Endothelial cell (in vitro differentiated cells): Measurements from ENCODE around the gene SMR3B. TPM values are rescaled to one million over a fixed set of nuclear protein-coding genes. Genes with fewer than 3 reads are reported as not detected.

ENCODE experiments used
- DNase-seq: peaks from one replicate; pipeline ENCODE4 v3.0.0; 2021; ENCODE audit warnings: low spot score
- H3K27ac Mint-ChIP-seq: one replicate; pipeline ENCODE4 v1.8.0; 2021; ENCODE audit warnings: mixed read lengths, inconsistent platforms; ENCODE audit not compliant: unreplicated experiment
- H3K27me3 Mint-ChIP-seq: one replicate; pipeline ENCODE4 v1.8.0; 2021; ENCODE audit warnings: mild to moderate bottlenecking, moderate library complexity, mixed read lengths, inconsistent platforms; ENCODE audit not compliant: unreplicated experiment
- H3K36me3 Mint-ChIP-seq: one replicate; pipeline ENCODE4 v1.8.0; 2021; ENCODE audit warnings: mild to moderate bottlenecking, low read depth, mixed read lengths, inconsistent platforms; ENCODE audit not compliant: unreplicated experiment
- H3K4me1 Mint-ChIP-seq: one replicate; pipeline ENCODE4 v1.8.0; 2021; ENCODE audit warnings: mild to moderate bottlenecking, mixed read lengths, inconsistent platforms; ENCODE audit not compliant: unreplicated experiment
- H3K4me3 Mint-ChIP-seq: one replicate; pipeline ENCODE4 v1.8.0; 2021; ENCODE audit warnings: mild to moderate bottlenecking, mixed read lengths, inconsistent platforms; ENCODE audit not compliant: unreplicated experiment
- H3K9me3 Mint-ChIP-seq: one replicate; pipeline ENCODE4 v1.8.0; 2021; ENCODE audit warnings: mixed read lengths, inconsistent platforms; ENCODE audit not compliant: unreplicated experiment
- total RNA-seq: library from RNA; stranded (reverse); fragmentation: NEBNext Ultra II Directional; extraction: Animal tissue kit (Norgen Biotek cat#: 25700); gene quantifications from one replicate; pipeline ENCODE4 v1.2.1, GENCODE V29; 2021; ENCODE audit not compliant: unreplicated experiment
- TF ChIP-seq, protein P1 (sequence below): fragments of 200-600 bp; sonication (generic); IDR thresholded peaks from one replicate; pipeline ENCODE4 v1.5.0; 2021; ENCODE audit warnings: antibody characterized with exemption; ENCODE audit not compliant: unreplicated experiment

SMR3B gene
- total RNA-seq, 1 donor from 2014 or later = 1.1 TPM

DNA sequence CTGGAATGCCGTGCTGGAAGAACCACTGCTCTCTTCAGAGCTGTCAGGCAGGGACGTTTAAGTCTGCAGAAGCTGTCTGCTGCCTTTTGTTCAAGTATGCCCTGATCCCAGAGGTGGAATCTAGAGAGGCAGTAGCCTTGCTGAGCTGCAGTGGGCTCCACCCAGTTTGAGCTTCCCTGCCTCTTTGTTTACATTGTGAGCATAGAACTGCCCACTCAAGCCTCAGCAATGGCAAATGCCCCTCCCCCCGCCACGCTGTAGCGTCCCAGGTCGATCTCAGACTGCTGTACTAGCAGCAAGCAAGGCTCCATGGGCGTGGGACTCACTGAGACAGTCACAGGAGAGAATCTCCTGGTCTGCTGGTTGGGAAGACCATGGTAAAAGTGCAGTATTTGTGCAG is 54.3 kb downstream of the SMR3B start:
- H3K27me3 Mint-ChIP-seq = no peaks in the 10 kb centered on the region
- H3K36me3 Mint-ChIP-seq = no peaks in the 10 kb centered on the region
- H3K9me3 Mint-ChIP-seq = no peaks in the 10 kb centered on the region
- H3K4me1 Mint-ChIP-seq = no peaks in the 10 kb centered on the region
- no peak overlapping the region for H3K4me3 Mint-ChIP-seq
- H3K27ac Mint-ChIP-seq = no peak overlapping the region
- TF ChIP-seq, protein P1, sequence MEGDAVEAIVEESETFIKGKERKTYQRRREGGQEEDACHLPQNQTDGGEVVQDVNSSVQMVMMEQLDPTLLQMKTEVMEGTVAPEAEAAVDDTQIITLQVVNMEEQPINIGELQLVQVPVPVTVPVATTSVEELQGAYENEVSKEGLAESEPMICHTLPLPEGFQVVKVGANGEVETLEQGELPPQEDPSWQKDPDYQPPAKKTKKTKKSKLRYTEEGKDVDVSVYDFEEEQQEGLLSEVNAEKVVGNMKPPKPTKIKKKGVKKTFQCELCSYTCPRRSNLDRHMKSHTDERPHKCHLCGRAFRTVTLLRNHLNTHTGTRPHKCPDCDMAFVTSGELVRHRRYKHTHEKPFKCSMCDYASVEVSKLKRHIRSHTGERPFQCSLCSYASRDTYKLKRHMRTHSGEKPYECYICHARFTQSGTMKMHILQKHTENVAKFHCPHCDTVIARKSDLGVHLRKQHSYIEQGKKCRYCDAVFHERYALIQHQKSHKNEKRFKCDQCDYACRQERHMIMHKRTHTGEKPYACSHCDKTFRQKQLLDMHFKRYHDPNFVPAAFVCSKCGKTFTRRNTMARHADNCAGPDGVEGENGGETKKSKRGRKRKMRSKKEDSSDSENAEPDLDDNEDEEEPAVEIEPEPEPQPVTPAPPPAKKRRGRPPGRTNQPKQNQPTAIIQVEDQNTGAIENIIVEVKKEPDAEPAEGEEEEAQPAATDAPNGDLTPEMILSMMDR = no peak
- DNase-seq = no peak

Other genes starting within 250 kb of the SMR3B start
- gene PRR27, start 228.9 kb upstream of the SMR3B start, total RNA-seq = not detected
- not detected for gene ODAM, start 187.4 kb upstream of the SMR3B start, total RNA-seq
- gene FDCSP, start 157.0 kb upstream of the SMR3B start, total RNA-seq = not detected
- not detected for gene CSN3, start 140.5 kb upstream of the SMR3B start, total RNA-seq
- gene CABS1, start 48.1 kb upstream of the SMR3B start, total RNA-seq = not detected
- gene SMR3A, start 22.4 kb upstream of the SMR3B start, total RNA-seq = not detected
- gene OPRPN, start 14.8 kb downstream of the SMR3B start, total RNA-seq = not detected
- not detected for gene MUC7, start 89.1 kb downstream of the SMR3B start, total RNA-seq
- gene AMTN, start 135.4 kb downstream of the SMR3B start, total RNA-seq = not detected
- gene AMBN, start 209.1 kb downstream of the SMR3B start, total RNA-seq = not detected
- 0.18 TPM for gene ENAM, start 245.6 kb downstream of the SMR3B start, total RNA-seq